Mammary epithelial cell (primary cell): ENCODE results near the gene ACKR4.

Experiments
- EZH2 ChIP-seq: IDR thresholded peaks from 2 replicates; pipeline ENCODE4 v1.6.1; 2012; ENCODE audit warnings: low read length, inconsistent platforms, borderline replicate concordance
- TF ChIP-seq, protein P1 (sequence below), 2 donors: IDR thresholded peaks in 1 of 2; conservative IDR thresholded peaks in 1 of 2; 2 replicates each; pipeline ENCODE4 v1.5.1; 2011 to 2012; ENCODE audit warnings: inconsistent platforms in 2 of 2, low read length in 2 of 2, mild to moderate bottlenecking in 2 of 2, control low read depth in 1 of 2, low read depth in 1 of 2; ENCODE audit not compliant: insufficient read depth in 1 of 2; ENCODE audit errors: extremely low read depth in 1 of 2

DNA sequence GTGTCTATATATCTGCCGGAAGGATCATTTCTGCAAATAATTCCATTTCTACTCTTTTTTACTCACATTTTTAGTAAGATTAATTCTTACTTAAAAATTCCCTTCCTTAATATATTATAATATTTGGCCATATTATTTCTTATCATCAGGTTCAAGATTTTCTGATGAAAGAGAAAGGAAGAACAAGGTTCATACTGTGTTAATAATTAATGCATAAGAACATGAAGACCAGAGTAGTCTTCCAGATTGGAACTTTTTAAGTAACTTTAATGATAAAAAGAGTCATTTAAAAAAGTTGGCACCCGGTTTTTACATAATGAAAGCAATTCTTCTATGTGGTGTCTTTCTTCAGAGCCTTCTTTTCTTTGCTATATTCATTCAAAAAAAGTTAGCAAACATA lies 590 bp downstream of the ACKR4 start:
- TF ChIP-seq, protein P1, sequence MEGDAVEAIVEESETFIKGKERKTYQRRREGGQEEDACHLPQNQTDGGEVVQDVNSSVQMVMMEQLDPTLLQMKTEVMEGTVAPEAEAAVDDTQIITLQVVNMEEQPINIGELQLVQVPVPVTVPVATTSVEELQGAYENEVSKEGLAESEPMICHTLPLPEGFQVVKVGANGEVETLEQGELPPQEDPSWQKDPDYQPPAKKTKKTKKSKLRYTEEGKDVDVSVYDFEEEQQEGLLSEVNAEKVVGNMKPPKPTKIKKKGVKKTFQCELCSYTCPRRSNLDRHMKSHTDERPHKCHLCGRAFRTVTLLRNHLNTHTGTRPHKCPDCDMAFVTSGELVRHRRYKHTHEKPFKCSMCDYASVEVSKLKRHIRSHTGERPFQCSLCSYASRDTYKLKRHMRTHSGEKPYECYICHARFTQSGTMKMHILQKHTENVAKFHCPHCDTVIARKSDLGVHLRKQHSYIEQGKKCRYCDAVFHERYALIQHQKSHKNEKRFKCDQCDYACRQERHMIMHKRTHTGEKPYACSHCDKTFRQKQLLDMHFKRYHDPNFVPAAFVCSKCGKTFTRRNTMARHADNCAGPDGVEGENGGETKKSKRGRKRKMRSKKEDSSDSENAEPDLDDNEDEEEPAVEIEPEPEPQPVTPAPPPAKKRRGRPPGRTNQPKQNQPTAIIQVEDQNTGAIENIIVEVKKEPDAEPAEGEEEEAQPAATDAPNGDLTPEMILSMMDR (conservative IDR thresholded peaks at IDR 0.05 in 1 of 2, IDR thresholded peaks at IDR 0.05 in 1 of 2; ENCODE audit: extremely low read depth in 1 of 2, insufficient read depth in 1 of 2, low read depth in 1 of 2, low read length in 2 of 2): no peak
- no peak for TF ChIP-seq EZH2
